GM18951 (cell line): Measurements from ENCODE around the gene TARS2.

Source experiments
- POLR2A ChIP-seq: IDR thresholded peaks from 4 replicates; pipeline ENCODE4 v1.6.1; 2011; ENCODE audit warnings: mild to moderate bottlenecking; ENCODE audit not compliant: insufficient read length, insufficient read depth; ENCODE audit errors: extremely low read depth
- in situ Hi-C: fragments of 300-500 bp; cut with MboI; formaldehyde crosslinking; loops from one replicate; pipeline ENCODE4 v1.12.0; 2022; ENCODE audit warnings: low sequenced_read_pairs, mixed read lengths, inconsistent platforms; ENCODE audit not compliant: unreplicated experiment

The TARS2 gene

GRCh38 chr1:150479370-150479769, 7.8 kb upstream of the TARS2 start:
- no peak for TF ChIP-seq POLR2A
- in situ Hi-C loops: no loop called here

GRCh38 chr1:150479927-150480352, 7.3 kb upstream of the TARS2 start:
- in situ Hi-C loops: no loop called here
- no peak for TF ChIP-seq POLR2A

DNA sequence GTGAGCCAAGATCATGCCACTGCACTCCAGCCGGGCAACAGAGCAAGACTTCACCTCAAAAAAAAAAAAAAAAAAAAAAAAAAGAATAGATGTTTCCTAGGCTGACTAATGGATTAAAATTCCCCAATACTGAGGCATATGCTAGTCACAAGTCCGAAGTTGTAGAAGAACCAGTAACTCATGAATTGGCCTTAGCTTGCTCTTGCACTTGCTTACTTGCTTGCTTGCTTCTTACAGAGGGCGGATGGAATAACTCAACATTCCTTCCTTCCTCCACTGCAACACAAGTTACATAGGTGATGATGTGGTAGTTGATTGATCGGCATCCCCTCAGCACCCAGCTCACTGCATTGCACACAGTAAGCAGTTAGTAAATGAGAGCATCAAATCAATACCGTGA, 2.8 kb upstream of the TARS2 start:
- in situ Hi-C loops: no loop called here
- no peak for TF ChIP-seq POLR2A

GRCh38 chr1:150484861-150485260, 2.4 kb upstream of the TARS2 start:
- in situ Hi-C loops: no loop called here
- no peak for TF ChIP-seq POLR2A

DNA sequence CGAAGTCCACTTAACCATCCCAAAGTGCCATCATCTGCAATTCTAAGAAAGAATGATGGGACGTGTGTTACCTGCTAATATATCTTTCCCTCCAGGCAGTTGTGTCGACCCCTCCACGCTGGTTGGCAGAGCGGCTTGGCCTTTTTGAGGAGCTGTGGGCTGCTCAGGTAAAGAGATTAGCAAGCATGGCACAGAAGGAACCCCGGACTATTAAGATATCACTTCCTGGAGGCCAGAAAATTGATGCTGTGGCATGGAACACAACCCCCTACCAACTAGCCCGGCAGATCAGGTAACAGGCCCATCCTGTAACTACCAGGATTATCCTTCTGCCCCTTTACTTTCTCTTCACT, 520 bp downstream of the TARS2 start:
- TF ChIP-seq POLR2A: no peak
- in situ Hi-C loops: no loop called here

DNA sequence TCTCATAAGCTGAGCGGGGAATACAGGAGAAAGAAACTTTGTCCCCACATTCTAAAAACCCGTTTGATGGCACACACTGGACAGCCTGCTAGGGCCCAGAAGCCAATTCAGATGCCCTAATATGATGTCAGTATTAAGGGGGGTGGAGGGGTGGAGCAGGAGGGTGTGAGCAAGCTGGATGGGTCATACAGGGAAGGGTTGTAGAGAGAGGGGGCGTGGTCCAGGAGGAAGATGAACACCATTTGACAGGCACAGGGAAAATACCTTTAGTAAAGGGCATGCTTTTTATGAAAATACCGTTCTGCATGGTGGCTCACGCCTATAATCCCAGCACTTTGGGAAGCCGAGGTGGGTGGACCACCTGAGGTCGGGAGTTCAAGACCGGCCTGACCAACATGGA, 6.0 kb downstream of the TARS2 start:
- in situ Hi-C loops: no loop called here
- no peak for TF ChIP-seq POLR2A

- TF ChIP-seq POLR2A: no peak
- in situ Hi-C loops: no loop called here
Observed at GRCh38 chr1:150498342-150498741, 11.1 kb downstream of the TARS2 start.

DNA sequence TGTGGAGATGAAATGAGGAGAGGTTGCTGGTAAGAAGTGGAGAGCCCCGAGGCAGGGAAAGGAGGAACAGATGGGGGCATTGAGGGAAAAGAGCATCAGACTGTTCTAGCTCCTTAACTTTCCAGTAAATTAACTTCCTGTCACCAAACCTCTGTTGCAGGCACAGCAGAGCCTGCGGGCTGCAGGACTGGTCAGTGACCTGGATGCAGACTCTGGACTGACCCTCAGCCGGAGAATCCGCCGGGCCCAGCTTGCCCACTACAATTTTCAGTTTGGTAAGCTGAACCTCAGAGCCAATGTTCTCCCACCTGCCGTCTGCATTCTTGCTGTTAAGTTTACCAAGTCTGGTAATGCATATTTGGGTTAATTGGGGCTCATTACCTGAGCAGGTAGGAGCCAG, 18.2 kb downstream of the TARS2 start:
- in situ Hi-C loops: no loop called here
- no peak for TF ChIP-seq POLR2A

GRCh38 chr1:150507912-150508864, 21.0 kb downstream of the TARS2 start, which contains the start of gene ECM1:
TSS of gene ECM1 (plus strand) at chr1:150508109. CDS start at chr1:150508210, 101 bp downstream.
- in situ Hi-C loops: no loop called here
- TF ChIP-seq POLR2A: no peak

GRCh38 chr1:150508982-150509381, 21.8 kb downstream of the TARS2 start:
- in situ Hi-C loops: no loop called here
- no peak for TF ChIP-seq POLR2A

DNA sequence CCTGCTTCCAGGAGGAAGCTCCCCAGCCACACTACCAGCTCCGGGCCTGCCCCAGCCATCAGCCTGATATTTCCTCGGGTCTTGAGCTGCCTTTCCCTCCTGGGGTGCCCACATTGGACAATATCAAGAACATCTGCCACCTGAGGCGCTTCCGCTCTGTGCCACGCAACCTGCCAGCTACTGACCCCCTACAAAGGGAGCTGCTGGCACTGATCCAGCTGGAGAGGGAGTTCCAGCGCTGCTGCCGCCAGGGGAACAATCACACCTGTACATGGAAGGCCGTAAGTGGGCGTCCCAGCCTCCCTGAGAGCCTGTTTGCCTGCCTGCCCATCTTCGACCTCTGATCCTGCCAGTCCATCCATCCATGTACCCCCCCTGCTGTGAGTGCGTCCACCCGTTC, 24.3 kb downstream of the TARS2 start:
- in situ Hi-C loops: no loop called here
- TF ChIP-seq POLR2A: no peak

DNA sequence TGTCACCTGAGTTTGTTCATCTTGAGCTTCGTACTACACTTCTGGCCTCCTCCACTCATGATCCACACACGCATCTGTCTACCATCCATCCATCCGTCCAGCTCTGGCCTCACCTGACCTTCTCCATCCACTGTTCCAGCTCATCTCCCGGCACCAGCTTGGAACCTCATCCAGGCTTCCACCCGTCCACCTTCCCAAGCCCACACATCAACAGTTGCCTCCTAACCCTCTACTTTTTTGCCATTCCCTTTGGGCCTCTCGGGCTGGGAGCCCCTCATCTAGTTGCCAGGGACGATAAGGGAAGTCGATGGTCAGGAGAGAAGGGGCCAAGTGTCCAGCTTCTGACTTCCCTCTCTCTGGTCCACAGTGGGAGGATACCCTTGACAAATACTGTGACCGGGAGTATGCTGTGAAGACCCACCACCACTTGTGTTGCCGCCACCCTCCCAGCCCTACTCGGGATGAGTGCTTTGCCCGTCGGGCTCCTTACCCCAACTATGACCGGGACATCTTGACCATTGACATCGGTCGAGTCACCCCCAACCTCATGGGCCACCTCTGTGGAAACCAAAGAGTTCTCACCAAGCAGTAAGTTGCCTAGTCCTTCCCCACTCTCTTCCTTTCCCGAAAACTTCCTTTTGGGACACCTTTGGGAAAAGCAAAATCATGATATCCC, 24.9 kb downstream of the TARS2 start:
- no peak for TF ChIP-seq POLR2A
- in situ Hi-C loops: no loop called here

DNA sequence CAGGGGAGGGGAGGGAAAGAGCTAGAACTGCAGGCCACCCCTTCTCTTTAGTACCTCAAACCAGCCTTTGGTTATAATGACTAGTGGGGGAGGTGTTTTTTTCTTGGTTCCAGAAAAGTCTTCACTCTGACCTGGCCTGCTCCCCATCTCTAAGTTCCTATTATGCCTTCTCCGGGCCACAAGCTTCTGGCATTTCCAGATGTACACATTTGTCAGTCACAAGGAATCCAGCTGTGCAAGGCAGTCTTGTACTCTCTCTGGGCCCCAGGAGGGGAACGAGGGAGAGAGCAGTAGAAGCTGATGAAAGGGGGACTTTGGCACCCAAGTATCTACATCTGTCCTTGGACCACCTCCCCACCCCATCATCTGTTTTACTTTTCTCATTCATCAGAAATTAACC, 25.6 kb downstream of the TARS2 start:
- TF ChIP-seq POLR2A: no peak
- in situ Hi-C loops: no loop called here

DNA sequence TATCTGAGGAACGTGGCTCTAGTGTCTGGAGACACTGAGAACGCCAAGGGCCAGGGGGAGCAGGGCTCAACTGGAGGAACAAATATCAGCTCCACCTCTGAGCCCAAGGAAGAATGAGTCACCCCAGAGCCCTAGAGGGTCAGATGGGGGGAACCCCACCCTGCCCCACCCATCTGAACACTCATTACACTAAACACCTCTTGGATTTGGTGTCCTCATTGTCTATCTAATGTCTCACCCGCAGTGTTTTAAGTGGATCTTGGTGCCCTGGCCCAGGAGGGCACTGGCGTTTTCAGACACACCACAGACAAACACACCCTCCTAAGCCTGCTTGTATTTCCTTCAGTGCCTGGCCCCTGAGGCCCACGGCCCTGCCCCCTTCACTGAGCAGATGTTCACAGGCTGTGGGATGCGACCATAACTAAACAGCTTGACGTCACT, 26.2 kb downstream of the TARS2 start:
- no peak for TF ChIP-seq POLR2A
- in situ Hi-C loops: no loop called here
